Measurements from ENCODE around the gene NR1D2. TPM values are rescaled to one million over a fixed set of nuclear protein-coding genes. Genes with fewer than 3 reads are reported as not detected.

Gene NR1D2
- total RNA-seq, 2 donors from 2014 or later = 5.6 to 8.7 TPM

DNA sequence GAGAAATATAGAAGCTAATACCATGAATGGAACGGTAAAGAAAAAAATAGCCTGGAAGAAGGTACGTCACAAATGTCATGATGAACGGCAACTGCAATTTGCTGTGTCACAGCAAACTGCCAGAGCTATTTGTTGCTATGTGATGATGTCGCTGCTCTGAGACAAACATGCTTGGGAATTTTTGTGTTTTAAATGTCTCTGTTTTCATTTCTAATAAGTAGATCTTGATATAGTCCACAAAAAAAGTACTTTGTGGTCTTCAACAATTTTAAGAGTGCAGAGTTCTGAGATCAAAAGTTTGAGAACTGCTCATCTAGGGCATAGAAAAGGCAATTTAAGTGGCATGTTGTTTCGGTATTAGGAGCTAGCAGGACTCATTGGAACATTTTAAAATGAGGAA is 4.3 kb upstream of the NR1D2 start:
- H3K4me1 Mint-ChIP-seq (ENCODE audit: low read depth) = peaks cover 13% of the 10 kb centered on the region
- DNase-seq (no peak), ATAC-seq (replicated peaks in 1 of 2) (no peak)
- H3K4me3 Mint-ChIP-seq = no peak overlapping the region
- H3K9me3 Mint-ChIP-seq = peaks cover 0 to 2% of the 10 kb centered on the region in 2 donors
- H3K27ac Mint-ChIP-seq = no peak overlapping the region
- H3K36me3 Mint-ChIP-seq (ENCODE audit: insufficient read depth in 2 of 2) = peaks cover 1 to 2% of the 10 kb centered on the region in 2 donors
- peaks cover 17% of the 10 kb centered on the region for H3K27me3 Mint-ChIP-seq (ENCODE audit: low read depth)

DNA sequence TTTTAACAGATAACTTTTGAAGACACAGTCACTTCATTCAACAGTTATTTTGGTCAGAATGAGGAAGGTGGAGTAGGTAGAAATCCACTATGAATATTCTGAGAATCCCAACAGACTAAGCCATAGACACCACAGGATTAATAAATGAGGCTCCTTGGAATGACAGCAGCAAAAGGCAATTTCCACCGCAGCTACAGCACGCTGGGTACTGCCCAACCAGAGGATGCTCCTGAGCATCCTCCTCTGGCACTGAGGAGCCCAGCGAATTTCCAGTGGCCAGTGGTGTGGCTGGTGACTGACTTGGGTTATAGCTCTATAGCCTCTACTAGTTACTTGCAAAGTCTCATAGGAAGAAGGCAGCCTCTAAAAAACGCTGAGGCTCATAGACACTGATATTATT is 3.6 kb upstream of the NR1D2 start:
- ATAC-seq (replicated peaks in 1 of 2) (no peak), DNase-seq (no peak)
- peaks cover 0 to 2% of the 10 kb centered on the region in 2 donors for H3K9me3 Mint-ChIP-seq
- peaks cover 17% of the 10 kb centered on the region for H3K27me3 Mint-ChIP-seq (ENCODE audit: low read depth)
- H3K27ac Mint-ChIP-seq = no peak overlapping the region
- H3K36me3 Mint-ChIP-seq (ENCODE audit: insufficient read depth in 2 of 2) = peaks cover 1 to 2% of the 10 kb centered on the region in 2 donors
- H3K4me1 Mint-ChIP-seq (ENCODE audit: low read depth) = peaks cover 13% of the 10 kb centered on the region
- H3K4me3 Mint-ChIP-seq = no peak overlapping the region

DNA sequence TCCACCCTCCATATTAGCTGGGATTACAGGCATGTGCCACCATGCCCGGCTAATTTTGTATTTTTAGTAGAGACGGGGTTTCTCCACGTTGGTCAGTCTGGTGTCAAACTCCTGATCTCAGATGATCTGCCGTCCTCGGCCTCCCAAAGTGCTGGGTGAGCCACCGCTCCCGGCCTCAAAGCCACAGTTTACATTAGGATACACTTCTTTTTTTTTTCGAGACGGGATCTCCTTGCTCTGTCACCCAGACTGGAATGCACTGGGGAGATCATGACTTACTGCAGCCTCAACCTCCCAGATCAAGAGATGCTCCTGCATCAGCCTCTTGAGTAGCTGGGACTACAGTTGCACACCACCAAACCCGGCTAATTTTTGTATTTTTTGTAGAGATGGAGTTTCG is 2.5 kb upstream of the NR1D2 start:
- H3K9me3 Mint-ChIP-seq = peaks cover 0 to 2% of the 10 kb centered on the region in 2 donors
- no peak overlapping the region for H3K4me3 Mint-ChIP-seq
- H3K27me3 Mint-ChIP-seq (ENCODE audit: low read depth) = peaks cover 17% of the 10 kb centered on the region
- DNase-seq (no peak), ATAC-seq (replicated peaks in 1 of 2) (no peak)
- no peak overlapping the region for H3K27ac Mint-ChIP-seq
- peaks cover 1 to 2% of the 10 kb centered on the region in 2 donors for H3K36me3 Mint-ChIP-seq (ENCODE audit: insufficient read depth in 2 of 2)
- peaks cover 20% of the 10 kb centered on the region for H3K4me1 Mint-ChIP-seq (ENCODE audit: low read depth)

DNA sequence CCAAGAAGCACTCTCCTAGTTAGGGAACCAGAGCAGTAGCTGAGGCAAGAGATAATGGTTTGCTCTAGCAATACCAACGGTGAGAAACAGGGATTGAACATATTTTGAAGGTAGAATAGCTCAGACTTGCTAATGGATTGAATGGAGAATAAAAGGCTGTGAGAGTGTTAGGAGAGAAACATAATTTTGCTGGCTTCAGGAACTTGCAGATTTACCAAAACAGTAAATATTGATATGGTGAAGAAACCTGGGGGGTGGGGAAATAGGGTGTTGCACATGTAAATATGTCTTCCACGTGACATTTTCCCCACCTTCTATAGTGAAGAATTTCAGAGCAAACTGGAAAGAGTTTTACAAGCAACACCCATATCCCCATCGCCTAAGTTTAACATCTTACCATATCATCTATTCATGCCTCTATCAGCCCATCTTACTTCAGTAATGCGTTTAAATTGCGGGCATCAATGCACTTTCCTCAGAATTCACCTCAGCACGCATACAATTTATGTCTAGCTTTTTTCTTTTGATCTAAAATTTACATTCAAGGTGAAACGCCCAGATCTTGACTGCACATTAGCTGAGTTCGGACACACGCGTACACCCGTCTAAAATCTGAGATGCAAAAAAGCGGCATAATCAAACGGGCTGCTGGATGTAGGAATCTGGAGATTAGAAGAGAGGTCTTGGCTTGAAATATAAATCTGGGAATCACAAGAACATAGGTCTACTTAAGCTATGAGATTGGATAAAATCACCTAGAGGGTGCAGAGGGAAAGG is 891 bp upstream of the NR1D2 start:
- Mint-ChIP-seq H3K27ac (peak overlapping the region; percentile 81), H3K4me1 (ENCODE audit: low read depth) (peaks cover 36% of the 10 kb centered on the region), H3K36me3 (ENCODE audit: insufficient read depth in 2 of 2) (peaks cover 1 to 2% of the 10 kb centered on the region in 2 donors), H3K27me3 (ENCODE audit: low read depth) (peaks cover 17% of the 10 kb centered on the region), H3K9me3 (no peaks in the 10 kb centered on the region), H3K4me3 (peak overlapping the region; percentile 88 to 89)
- no peak for ATAC-seq (replicated peaks in 1 of 2)
- DNase-seq = no peak

DNA sequence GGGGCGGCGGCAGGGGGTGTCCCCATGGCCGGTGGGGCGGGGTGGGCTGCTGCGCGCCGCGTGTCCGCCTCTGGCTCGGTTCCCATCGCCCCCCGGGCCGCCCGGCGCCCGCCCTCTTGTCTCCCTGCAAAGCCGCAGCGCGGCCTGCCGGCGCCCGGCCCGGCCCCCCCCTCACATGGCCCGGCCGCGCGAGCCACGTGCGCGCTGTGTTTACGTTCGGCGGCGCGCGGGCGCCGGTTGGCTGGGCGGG is 502 bp downstream of the NR1D2 start:
- DNase-seq (no peak), ATAC-seq (replicated peaks in 1 of 2) (no peak)
- Mint-ChIP-seq H3K4me1 (ENCODE audit: low read depth) (peaks cover 50% of the 10 kb centered on the region), H3K27ac (no peak overlapping the region), H3K4me3 (peak overlapping the region; percentile 38 to 50), H3K9me3 (no peaks in the 10 kb centered on the region), H3K27me3 (ENCODE audit: low read depth) (peaks cover 17% of the 10 kb centered on the region), H3K36me3 (ENCODE audit: insufficient read depth in 2 of 2) (peaks cover 1 to 2% of the 10 kb centered on the region in 2 donors)

DNA sequence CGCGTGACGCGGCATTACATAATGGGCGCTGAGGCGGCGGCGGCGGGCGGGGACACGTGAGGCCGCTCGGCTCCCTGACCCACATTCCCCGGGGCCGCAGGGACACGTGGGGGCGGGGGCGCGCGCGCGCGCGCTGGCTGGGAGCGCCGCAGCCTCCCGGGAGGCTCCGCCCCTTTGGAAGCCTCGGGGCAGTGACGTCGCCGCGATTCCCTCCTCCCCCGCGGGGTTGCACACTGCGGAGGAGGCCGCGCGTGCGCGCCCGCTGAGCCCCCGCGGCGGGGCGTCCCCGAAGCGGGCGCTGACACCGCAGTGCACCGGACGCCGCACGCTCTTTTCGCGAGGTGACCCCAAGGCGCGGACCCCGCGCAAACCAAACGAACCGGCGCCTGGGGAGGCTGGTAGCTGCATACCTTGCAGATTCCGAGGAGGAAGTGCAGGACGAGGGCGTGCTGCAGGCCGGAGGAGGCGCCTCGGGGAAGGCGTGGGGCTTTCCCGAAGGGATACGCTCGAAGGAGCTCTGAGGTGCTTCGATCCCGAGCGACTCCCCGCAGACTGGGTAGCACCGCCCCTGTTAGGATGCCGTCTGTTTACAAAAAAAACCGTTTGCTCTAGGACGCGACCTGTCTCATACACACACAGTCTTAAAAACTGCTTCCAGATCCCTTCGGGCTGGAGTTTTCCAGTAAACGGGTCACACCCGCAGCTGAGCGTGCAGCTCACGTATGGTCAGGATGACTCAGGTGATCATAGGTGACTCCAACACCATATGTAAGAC is 1.0 kb downstream of the NR1D2 start:
- H3K36me3 Mint-ChIP-seq (ENCODE audit: insufficient read depth in 2 of 2) = peaks cover 1 to 2% of the 10 kb centered on the region in 2 donors
- peak; percentile 81 to 82 for ATAC-seq (replicated peaks in 1 of 2)
- peaks cover 17% of the 10 kb centered on the region for H3K27me3 Mint-ChIP-seq (ENCODE audit: low read depth)
- peak; percentile 92 to 95 for DNase-seq
- H3K27ac Mint-ChIP-seq = peak overlapping the region; percentile 95
- H3K9me3 Mint-ChIP-seq = no peaks in the 10 kb centered on the region
- H3K4me1 Mint-ChIP-seq (ENCODE audit: low read depth) = peaks cover 55% of the 10 kb centered on the region
- peak overlapping the region; percentile 74 to 83 for H3K4me3 Mint-ChIP-seq

DNA sequence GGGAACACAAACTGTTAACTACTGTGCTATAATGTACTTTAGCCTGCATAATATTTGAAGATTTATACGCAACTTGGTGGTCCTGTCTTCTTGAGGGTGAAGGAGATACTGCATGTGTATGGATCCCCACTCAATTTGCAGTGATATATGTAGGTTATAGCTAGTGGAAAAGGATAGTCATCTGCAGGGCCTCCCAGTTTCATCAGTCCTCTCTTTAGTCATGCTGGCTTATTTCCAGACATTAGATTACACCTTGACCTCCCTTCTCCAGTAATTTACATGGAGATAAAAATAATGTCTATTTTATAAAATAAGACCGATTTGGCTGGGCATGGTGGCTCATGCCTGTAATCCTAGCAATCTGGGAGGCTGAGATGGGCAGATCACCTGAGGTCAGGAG is 3.7 kb downstream of the NR1D2 start:
- H3K27ac Mint-ChIP-seq = no peak overlapping the region
- no peak overlapping the region for H3K4me3 Mint-ChIP-seq
- H3K27me3 Mint-ChIP-seq (ENCODE audit: low read depth) = peaks cover 9% of the 10 kb centered on the region
- peaks cover 1 to 2% of the 10 kb centered on the region in 2 donors for H3K36me3 Mint-ChIP-seq (ENCODE audit: insufficient read depth in 2 of 2)
- no peak for DNase-seq
- no peaks in the 10 kb centered on the region for H3K9me3 Mint-ChIP-seq
- H3K4me1 Mint-ChIP-seq (ENCODE audit: low read depth) = peaks cover 75% of the 10 kb centered on the region
- ATAC-seq (replicated peaks in 1 of 2) = no peak

DNA sequence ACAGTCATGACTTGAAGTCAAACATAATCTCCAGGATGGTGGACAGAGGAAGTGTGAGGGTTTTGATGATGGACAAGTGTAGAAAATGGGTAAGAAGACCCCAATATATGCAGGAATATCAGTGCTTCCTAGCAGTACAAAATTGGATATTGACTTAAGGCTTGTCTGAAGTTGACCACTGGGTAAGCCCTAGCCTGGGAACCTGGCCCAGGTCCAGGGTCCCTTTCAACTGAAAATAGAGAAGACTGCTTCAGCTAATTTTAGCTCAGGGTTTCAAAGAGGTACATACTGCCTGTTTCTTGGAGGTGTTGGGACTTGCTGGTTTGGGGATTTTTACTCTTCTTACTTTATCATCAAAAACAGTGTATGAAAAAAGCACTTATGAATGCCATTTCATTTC is 4.7 kb downstream of the NR1D2 start:
- no peak for ATAC-seq (replicated peaks in 1 of 2)
- no peak for DNase-seq
- Mint-ChIP-seq H3K4me3 (peak overlapping the region; percentile 73 to 98), H3K27ac (peak overlapping the region; percentile 97), H3K27me3 (ENCODE audit: low read depth) (no peaks in the 10 kb centered on the region), H3K4me1 (ENCODE audit: low read depth) (peaks cover 72% of the 10 kb centered on the region), H3K9me3 (no peaks in the 10 kb centered on the region), H3K36me3 (ENCODE audit: insufficient read depth in 2 of 2) (no peaks in the 10 kb centered on the region)

DNA sequence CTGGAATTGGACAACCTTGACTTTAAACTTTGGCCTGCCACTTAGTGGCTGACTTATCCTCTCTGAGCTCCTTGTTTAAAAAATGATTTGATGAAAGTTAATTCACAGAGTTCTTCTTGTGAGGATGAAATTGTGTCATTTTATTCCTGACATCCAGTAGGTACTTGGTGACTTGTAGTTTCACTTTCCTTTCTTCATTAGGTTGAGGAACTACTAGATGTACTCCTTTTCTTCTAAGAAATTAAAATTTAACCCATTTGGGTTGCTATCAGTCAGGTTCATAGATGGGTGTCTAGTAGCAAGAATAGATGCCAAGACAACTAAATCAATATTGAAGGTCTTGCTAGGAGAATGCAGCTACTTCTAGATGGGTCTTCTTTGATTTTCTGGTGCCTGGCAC is 5.2 kb downstream of the NR1D2 start:
- peaks cover 76% of the 10 kb centered on the region for H3K4me1 Mint-ChIP-seq (ENCODE audit: low read depth)
- H3K4me3 Mint-ChIP-seq = peak overlapping the region; percentile 73 to 98
- ATAC-seq (replicated peaks in 1 of 2) (no peak), DNase-seq (no peak)
- peak overlapping the region; percentile 97 for H3K27ac Mint-ChIP-seq
- no peaks in the 10 kb centered on the region for H3K9me3 Mint-ChIP-seq
- no peaks in the 10 kb centered on the region for H3K36me3 Mint-ChIP-seq (ENCODE audit: insufficient read depth in 2 of 2)
- no peaks in the 10 kb centered on the region for H3K27me3 Mint-ChIP-seq (ENCODE audit: low read depth)

DNA sequence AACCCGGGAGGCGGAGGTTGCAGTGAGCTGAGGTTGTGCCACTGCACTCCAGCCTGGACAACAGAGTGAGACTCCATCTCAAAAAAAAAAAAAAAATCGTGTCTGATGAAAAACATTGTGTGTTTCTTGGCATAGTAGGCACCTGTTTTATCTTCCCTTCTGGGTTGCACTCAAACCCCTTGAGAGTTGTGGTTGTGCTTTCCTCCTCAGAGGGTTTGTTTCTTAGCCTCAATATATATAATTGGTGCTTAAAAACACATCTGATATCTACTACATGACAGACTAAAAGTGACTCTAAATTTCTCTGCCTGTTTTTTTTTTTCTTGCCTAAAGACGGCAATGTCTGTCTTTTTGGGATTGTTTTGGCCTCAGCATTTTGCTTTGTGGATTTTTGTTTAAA is 7.6 kb downstream of the NR1D2 start:
- Mint-ChIP-seq H3K4me1 (ENCODE audit: low read depth) (peaks cover 68% of the 10 kb centered on the region), H3K4me3 (no peak overlapping the region), H3K36me3 (ENCODE audit: insufficient read depth in 2 of 2) (no peaks in the 10 kb centered on the region), H3K27ac (no peak overlapping the region), H3K27me3 (ENCODE audit: low read depth) (no peaks in the 10 kb centered on the region), H3K9me3 (no peaks in the 10 kb centered on the region)
- ATAC-seq (replicated peaks in 1 of 2) = no peak
- no peak for DNase-seq

DNA sequence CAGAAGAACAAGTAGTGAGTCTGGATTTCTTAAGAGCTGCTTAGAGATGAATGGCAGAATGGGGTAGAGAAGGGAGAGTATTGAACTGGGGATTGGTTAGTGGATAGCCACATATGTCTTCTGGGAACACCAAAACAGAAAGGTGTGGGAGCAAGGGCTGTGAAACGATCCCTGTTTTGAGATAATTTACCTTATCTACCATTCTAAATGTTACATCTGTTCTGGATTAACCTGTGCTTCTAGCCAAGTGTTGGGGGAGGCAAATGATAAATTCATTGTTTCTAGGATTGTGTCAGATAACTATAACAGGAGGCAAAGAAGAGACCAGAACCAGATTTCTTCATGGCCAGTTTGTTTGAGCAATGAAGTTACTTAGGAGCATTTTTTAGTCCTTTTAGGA is 8.4 kb downstream of the NR1D2 start:
- Mint-ChIP-seq H3K4me1 (ENCODE audit: low read depth) (peaks cover 61% of the 10 kb centered on the region), H3K27me3 (ENCODE audit: low read depth) (no peaks in the 10 kb centered on the region), H3K9me3 (no peaks in the 10 kb centered on the region), H3K27ac (peak overlapping the region; percentile 3), H3K4me3 (no peak overlapping the region), H3K36me3 (ENCODE audit: insufficient read depth in 2 of 2) (no peaks in the 10 kb centered on the region)
- no peak for DNase-seq
- ATAC-seq (replicated peaks in 1 of 2) = no peak

DNA sequence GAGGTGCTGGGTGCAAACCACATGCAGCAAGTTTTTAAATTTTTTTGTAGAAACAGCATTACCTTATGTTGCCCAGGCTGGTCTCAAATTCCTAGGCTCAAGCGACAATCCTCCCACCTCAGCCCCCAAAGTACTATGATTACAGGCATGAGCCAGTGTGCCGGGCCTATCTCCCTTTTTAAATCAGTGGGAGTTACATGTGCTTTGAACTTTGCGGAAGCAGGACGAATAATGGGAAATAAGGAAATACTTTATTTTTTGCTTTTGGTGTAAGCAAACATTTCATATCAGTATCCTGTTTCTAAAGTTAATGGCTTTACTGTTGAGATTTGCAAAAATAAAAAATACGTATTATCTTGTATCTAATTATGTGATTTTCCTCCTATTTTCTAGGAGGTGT is 9.1 kb downstream of the NR1D2 start:
- DNase-seq = no peak
- Mint-ChIP-seq H3K27me3 (ENCODE audit: low read depth) (no peaks in the 10 kb centered on the region), H3K36me3 (ENCODE audit: insufficient read depth in 2 of 2) (no peaks in the 10 kb centered on the region), H3K27ac (no peak overlapping the region), H3K4me3 (no peak overlapping the region), H3K4me1 (ENCODE audit: low read depth) (peaks cover 62% of the 10 kb centered on the region), H3K9me3 (no peaks in the 10 kb centered on the region)
- no peak for ATAC-seq (replicated peaks in 1 of 2)

DNA sequence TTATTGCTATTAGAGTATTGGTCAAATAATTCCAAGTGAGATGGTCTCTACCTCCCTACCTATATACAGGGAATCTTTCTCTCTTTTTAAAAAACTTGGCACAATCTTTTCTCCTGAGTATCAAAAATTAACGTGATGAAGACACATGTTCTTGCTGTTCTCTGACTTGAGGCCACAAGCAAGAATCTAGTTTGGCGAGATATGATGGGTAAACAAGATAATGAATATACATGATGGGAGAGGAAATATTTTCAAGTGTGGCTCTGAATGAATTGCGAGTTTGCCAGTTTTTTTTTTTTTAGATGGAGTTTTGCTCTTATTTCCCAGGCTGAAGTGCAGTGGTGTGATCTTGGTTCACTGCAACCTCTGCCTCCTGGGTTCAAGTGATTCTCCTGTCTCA is 11.6 kb downstream of the NR1D2 start:
- H3K4me3 Mint-ChIP-seq = no peak overlapping the region
- H3K27ac Mint-ChIP-seq = no peak overlapping the region
- H3K9me3 Mint-ChIP-seq = no peaks in the 10 kb centered on the region
- no peak for ATAC-seq (replicated peaks in 1 of 2)
- peaks cover 42% of the 10 kb centered on the region for H3K4me1 Mint-ChIP-seq (ENCODE audit: low read depth)
- no peak for DNase-seq
- no peaks in the 10 kb centered on the region for H3K27me3 Mint-ChIP-seq (ENCODE audit: low read depth)
- peaks cover 0 to 1% of the 10 kb centered on the region in 2 donors for H3K36me3 Mint-ChIP-seq (ENCODE audit: insufficient read depth in 2 of 2)
